Measurements from ENCODE around the gene GASK1A. TPM values are rescaled to one million over a fixed set of nuclear protein-coding genes. Genes with fewer than 3 reads are reported as not detected.
"Not testable (repeated sequence)": the region's sequence is repeated elsewhere in the genome, so short reads cannot be mapped to it uniquely, and the experiment has no call there.

The GASK1A gene
- polyA plus RNA-seq, 2 of the 4 experiments (the other 2 are of a cell fraction), result not detected

DNA sequence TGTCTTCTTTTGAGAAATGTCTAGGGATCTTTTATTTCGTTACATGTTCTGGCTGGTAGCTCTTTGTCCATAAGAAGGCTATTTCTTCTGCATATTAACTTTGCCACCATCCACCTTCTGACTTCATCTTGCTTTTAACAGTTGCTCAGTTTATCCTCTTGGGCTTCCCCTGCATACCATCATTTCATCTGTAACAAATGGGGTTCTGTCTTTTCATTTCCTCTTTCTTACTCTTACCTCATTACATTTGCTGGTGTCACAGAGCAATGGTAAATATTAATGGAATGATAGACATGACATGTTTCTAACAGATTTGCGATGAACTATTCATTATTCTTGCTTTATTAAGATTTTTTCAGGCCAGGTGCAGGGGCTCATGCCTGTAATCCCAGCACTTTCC, 62.4 kb downstream of the GASK1A start:
- H3K9me3 ChIP-seq, result no peaks in the 10 kb centered on the region
- FAIRE-seq (no peak), DNase-seq (ENCODE audit: low read depth in 1 of 2, low spot score in 1 of 2) (no peak), ATAC-seq (no peak)
- H3K27ac ChIP-seq, result no peak overlapping the region
- TF ChIP-seq FOXS1 (CRISPR knock-in tag; IDR thresholded peaks at IDR 0.05) (no peak), NR3C1 (IDR thresholded peaks at IDR 0.05) (no peak), JUNB (IDR thresholded peaks at IDR 0.05) (no peak), ESRRA (IDR thresholded peaks at IDR 0.05; ENCODE audit: borderline replicate concordance, low read length) (no peak), HEYL (CRISPR knock-in tag; IDR thresholded peaks at IDR 0.05) (no peak), ZNF302 (CRISPR knock-in tag; IDR thresholded peaks at IDR 0.05) (no peak), MYC (IDR thresholded peaks at IDR 0.05; ENCODE audit: borderline replicate concordance, low read length) (no peak), CBX2 (IDR thresholded peaks at IDR 0.05; ENCODE audit: borderline replicate concordance, low read depth) (no peak), EHMT2 (IDR thresholded peaks at IDR 0.05; ENCODE audit: low read depth) (no peak), E2F6 (IDR thresholded peaks at IDR 0.05; ENCODE audit: borderline replicate concordance, low read depth) (no peak), FOSB (CRISPR knock-in tag; IDR thresholded peaks at IDR 0.05) (no peak), MAX (IDR thresholded peaks at IDR 0.05) (no peak), EP300 (IDR thresholded peaks at IDR 0.05) (no peak), TFCP2L1 (CRISPR knock-in tag; IDR thresholded peaks at IDR 0.05) (no peak), ZC3H11A (IDR thresholded peaks at IDR 0.05) (no peak), TP53 (CRISPR knock-in tag; IDR thresholded peaks at IDR 0.05) (no peak), KDM5A (IDR thresholded peaks at IDR 0.05) (no peak), SREBF2 (IDR thresholded peaks at IDR 0.05) (no peak), HDAC2 (IDR thresholded peaks at IDR 0.05) (no peak)
- TF ChIP-seq, protein P1, sequence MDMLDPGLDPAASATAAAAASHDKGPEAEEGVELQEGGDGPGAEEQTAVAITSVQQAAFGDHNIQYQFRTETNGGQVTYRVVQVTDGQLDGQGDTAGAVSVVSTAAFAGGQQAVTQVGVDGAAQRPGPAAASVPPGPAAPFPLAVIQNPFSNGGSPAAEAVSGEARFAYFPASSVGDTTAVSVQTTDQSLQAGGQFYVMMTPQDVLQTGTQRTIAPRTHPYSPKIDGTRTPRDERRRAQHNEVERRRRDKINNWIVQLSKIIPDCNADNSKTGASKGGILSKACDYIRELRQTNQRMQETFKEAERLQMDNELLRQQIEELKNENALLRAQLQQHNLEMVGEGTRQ (IDR thresholded peaks at IDR 0.05), result no peak
- ChIA-PET CTCF (no interaction called here), POLR2A (no interaction called here)
- no peak overlapping the region for H3K4me2 ChIP-seq
- H3K4me1 ChIP-seq, result no peaks in the 10 kb centered on the region
- no peak overlapping the region for H3K4me3 ChIP-seq
- 32% methylated on average over 2 of the region's 2 CpGs for WGBS (ENCODE audit: missing lambda C conversion rate)

- no peak for FAIRE-seq
- no peak for TF ChIP-seq CBX8 (IDR thresholded peaks at IDR 0.05)
- H3K4me1 ChIP-seq, result no peaks in the 10 kb centered on the region
- ATAC-seq, result no peak
- ChIA-PET CTCF (no interaction called here), POLR2A (no interaction called here)
- no peak overlapping the region for H3K27ac ChIP-seq
- H3K4me2 ChIP-seq, result no peak overlapping the region
- DNase-seq (ENCODE audit: low read depth in 1 of 2, low spot score in 1 of 2), result no peak
- no peaks in the 10 kb centered on the region for H3K9me3 ChIP-seq
- no peak overlapping the region for H3K4me3 ChIP-seq
- WGBS (ENCODE audit: missing lambda C conversion rate), result 28% methylated on average over 3 of the region's 3 CpGs
These were observed 64.1 kb downstream of the GASK1A start for GRCh38 chr3:43043071-43043766.

GRCh38 chr3:43043793-43044192, 64.7 kb downstream of the GASK1A start:
- 46% methylated on average over 2 of the region's 2 CpGs for WGBS (ENCODE audit: missing lambda C conversion rate)
- ATAC-seq, result no peak
- TF ChIP-seq PBX3 (IDR thresholded peaks at IDR 0.05) (no peak), KDM5A (IDR thresholded peaks at IDR 0.05) (no peak), JUNB (IDR thresholded peaks at IDR 0.05) (no peak), BHLHE40 (IDR thresholded peaks at IDR 0.05; ENCODE audit: low read depth, low read length) (no peak), SMC3 (IDR thresholded peaks at IDR 0.05) (no peak), CHD4 (IDR thresholded peaks at IDR 0.05; ENCODE audit: borderline replicate concordance) (no peak), HEYL (CRISPR knock-in tag; IDR thresholded peaks at IDR 0.05) (no peak), ESRRA (IDR thresholded peaks at IDR 0.05; ENCODE audit: borderline replicate concordance, low read length) (no peak), CBX2 (IDR thresholded peaks at IDR 0.05; ENCODE audit: borderline replicate concordance, low read depth) (no peak), ZNF302 (CRISPR knock-in tag; IDR thresholded peaks at IDR 0.05) (no peak)
- no peak for DNase-seq (ENCODE audit: low read depth in 1 of 2, low spot score in 1 of 2)
- H3K27ac ChIP-seq, result no peak overlapping the region
- no peaks in the 10 kb centered on the region for H3K9me3 ChIP-seq
- ChIA-PET POLR2A (no interaction called here), CTCF (no interaction called here)
- H3K4me3 ChIP-seq, result no peak overlapping the region
- no peaks in the 10 kb centered on the region for H3K4me1 ChIP-seq
- no peak overlapping the region for H3K4me2 ChIP-seq
- no peak for FAIRE-seq

- FAIRE-seq; CTCF ChIA-PET; H3K4me2 ChIP-seq; H3K9me3 ChIP-seq; H3K4me1 ChIP-seq; DNase-seq (ENCODE audit: low read depth in 1 of 2, low spot score in 1 of 2); H3K27ac ChIP-seq; ATAC-seq; POLR2A ChIA-PET; H3K4me3 ChIP-seq: not testable (repeated sequence)
These were observed 66.0 kb downstream of the GASK1A start for GRCh38 chr3:43045079-43045478.

All from A549 (cell line).